H1 (cell line): ENCODE data around the gene RTTN. TPM values are rescaled to one million over a fixed set of nuclear protein-coding genes. Genes with fewer than 3 reads are reported as not detected.

Experiments
- CTCF ChIA-PET: fragments of 300-600 bp; sonication (Branson Sonifier 250); formaldehyde crosslinking; loops from one replicate; lab custom pipeline; 2021; ENCODE audit not compliant: partially characterized antibody; lab: Charles Lee
- POLR2A ChIA-PET: fragments of 300-600 bp; sonication (Branson Sonifier 250); formaldehyde crosslinking; loops from one replicate; lab custom pipeline; 2021; ENCODE audit warnings: inconsistent platforms; ENCODE audit not compliant: partially characterized antibody; lab: Charles Lee
- DNase-seq, 2 experiments: peaks; one replicate each; pipeline versions ENCODE4 v3.0.0 to v3.0.0-alpha.2; 2010 to 2022; ENCODE audit warnings: low spot score in 2 of 2, low read depth in 1 of 2, mixed read lengths in 1 of 2
- FAIRE-seq: peaks from 2 replicates; lab custom pipeline; 2011; peaks lifted over from hg19 to GRCh38; lab: Jason Lieb, UNC
- H2AFZ ChIP-seq: 2 replicates; pipeline ENCODE4 v1.8.1; 2012; ENCODE audit warnings: low read length, inconsistent platforms
- H2AK5ac ChIP-seq: 2 replicates; pipeline ENCODE4 v1.6.1; 2013; ENCODE audit warnings: low read depth, low read length
- H2BK120ac ChIP-seq: replicated peaks from 2 replicates; pipeline ENCODE3; 2013; ENCODE audit warnings: low read depth, low read length, inconsistent platforms
- H2BK12ac ChIP-seq: 2 replicates; pipeline ENCODE4 v1.6.1; 2013; ENCODE audit warnings: low read depth, low read length
- H2BK15ac ChIP-seq: 2 replicates; pipeline ENCODE4 v1.6.1; 2013; ENCODE audit warnings: low read length
- H2BK20ac ChIP-seq: 2 replicates; pipeline ENCODE4 v1.6.1; 2013; ENCODE audit warnings: low read length
- H2BK5ac ChIP-seq: 2 replicates; pipeline ENCODE4 v1.6.1; 2013; ENCODE audit warnings: low read depth, low read length
- H3K14ac ChIP-seq: 2 replicates; pipeline ENCODE4 v1.6.1; 2013; ENCODE audit warnings: inconsistent platforms; ENCODE audit not compliant: insufficient read length
- H3K18ac ChIP-seq: 2 replicates; pipeline ENCODE4 v1.6.1; 2013; ENCODE audit warnings: low read length; ENCODE audit errors: extremely low read depth
- H3K23ac ChIP-seq: 2 replicates; pipeline ENCODE4 v1.6.1; 2013; ENCODE audit warnings: inconsistent platforms; ENCODE audit not compliant: insufficient read length
- H3K23me2 ChIP-seq: 2 replicates; pipeline ENCODE4 v1.6.1; 2013; ENCODE audit warnings: low read depth, low read length
- H3K27ac ChIP-seq: 2 replicates; pipeline ENCODE4 v1.6.1; 2011; ENCODE audit warnings: low read depth, low read length, inconsistent platforms
- H3K27me3 ChIP-seq, 4 experiments: replicated peaks in 1 of 4; 1 replicate in 1 of 4; 2 replicates in 3 of 4; pipeline versions ENCODE4 v1.6.1 to v1.8.1; 2011 to 2013; ENCODE audit warnings: low read length in 3 of 4, mild to moderate bottlenecking in 3 of 4, inconsistent platforms in 2 of 4, mixed read lengths in 2 of 4, moderate library complexity in 1 of 4; ENCODE audit not compliant: control insufficient read depth in 3 of 4, insufficient read depth in 3 of 4; ENCODE audit errors: extremely low read depth in 1 of 4
- H3K36me3 ChIP-seq, 4 experiments: 2 replicates each; pipeline versions ENCODE4 v1.6.1 to v1.8.1; 2011 to 2013; ENCODE audit warnings: mild to moderate bottlenecking in 4 of 4, low read length in 3 of 4, moderate library complexity in 2 of 4, control low read depth in 1 of 4, inconsistent platforms in 1 of 4; ENCODE audit not compliant: insufficient read depth in 4 of 4, control insufficient read depth in 2 of 4
- H3K4ac ChIP-seq: replicated peaks from 2 replicates; pipeline ENCODE3; 2013; ENCODE audit warnings: low read length, low read depth, mixed read lengths, inconsistent platforms; ENCODE audit not compliant: insufficient read length
- H3K4me1 ChIP-seq, 4 experiments: replicated peaks in 1 of 4; 1 replicate in 1 of 4; 2 replicates in 3 of 4; pipeline versions ENCODE4 v1.6.1 to v1.8.1; 2011 to 2013; ENCODE audit warnings: low read length in 3 of 4, inconsistent platforms in 2 of 4, mixed read lengths in 1 of 4; ENCODE audit not compliant: insufficient read depth in 4 of 4, control insufficient read depth in 3 of 4
- H3K4me2 ChIP-seq, 2 experiments: 2 replicates each; pipeline versions ENCODE4 v1.6.1 to v1.8.1; 2011 to 2013; ENCODE audit warnings: low read depth in 2 of 2, low read length in 2 of 2, control low read depth in 1 of 2, inconsistent platforms in 1 of 2, mild to moderate bottlenecking in 1 of 2; ENCODE audit not compliant: insufficient read depth in 1 of 2
- H3K4me3 ChIP-seq, 4 experiments: fragments of 200-600, 300-600 bp in 1 of 4; sonication (generic), shearing (Covaris generic), sonication (Bioruptor Twin) in 1 of 4; 2 replicates each; pipeline versions ENCODE4 v1.5.1 to v1.8.1; 2011 to 2016; ENCODE audit warnings: low read length in 4 of 4, low read depth in 3 of 4, control low read depth in 2 of 4, inconsistent platforms in 2 of 4, mild to moderate bottlenecking in 2 of 4, mixed read lengths in 1 of 4, moderate library complexity in 1 of 4; ENCODE audit not compliant: insufficient read depth in 2 of 4; ENCODE audit errors: extremely low read depth in 1 of 4
- H3K56ac ChIP-seq: replicated peaks from 2 replicates; pipeline ENCODE3; 2013; ENCODE audit warnings: low read depth, mild to moderate bottlenecking, mixed read lengths, low read length, inconsistent platforms; ENCODE audit not compliant: insufficient read length
- H3K79me1 ChIP-seq: 2 replicates; pipeline ENCODE4 v1.6.1; 2013; ENCODE audit warnings: low read depth, low read length, control low read depth
- H3K79me2 ChIP-seq, 2 experiments: 2 replicates each; pipeline versions ENCODE4 v1.6.1 to v1.8.1; 2012 to 2013; ENCODE audit warnings: low read length in 2 of 2, mild to moderate bottlenecking in 2 of 2, inconsistent platforms in 1 of 2; ENCODE audit not compliant: insufficient read depth in 2 of 2, control insufficient read depth in 1 of 2
- H3K9ac ChIP-seq, 4 experiments: replicated peaks in 1 of 4; 1 replicate in 1 of 4; 2 replicates in 3 of 4; pipeline versions ENCODE4 v1.6.1 to v1.8.1; 2011 to 2013; ENCODE audit warnings: low read depth in 3 of 4, low read length in 3 of 4, control low read depth in 2 of 4, mild to moderate bottlenecking in 2 of 4, moderate library complexity in 2 of 4, inconsistent platforms in 1 of 4; ENCODE audit errors: extremely low read depth in 1 of 4
- H3K9me3 ChIP-seq, 2 experiments: 2 replicates each; pipeline versions ENCODE4 v1.6.1 to v1.8.1; 2012 to 2013; ENCODE audit warnings: mild to moderate bottlenecking in 2 of 2, moderate library complexity in 2 of 2, control low read depth in 1 of 2, inconsistent platforms in 1 of 2, low read depth in 1 of 2, low read length in 1 of 2, mixed read lengths in 1 of 2; ENCODE audit not compliant: insufficient read depth in 2 of 2
- H4K20me1 ChIP-seq, 2 experiments: replicated peaks in 1 of 2; 2 replicates each; pipeline versions ENCODE3 to v1.8.1; 2011 to 2013; ENCODE audit warnings: inconsistent platforms in 2 of 2, low read length in 2 of 2, mild to moderate bottlenecking in 1 of 2; ENCODE audit not compliant: insufficient read depth in 2 of 2, control insufficient read depth in 1 of 2
- H4K5ac ChIP-seq: 2 replicates; pipeline ENCODE4 v1.6.1; 2013; ENCODE audit warnings: low read length, low read depth, mixed read lengths, inconsistent platforms; ENCODE audit not compliant: insufficient read length
- H4K8ac ChIP-seq: 2 replicates; pipeline ENCODE4 v1.8.0; 2013; ENCODE audit warnings: mild to moderate bottlenecking, moderate library complexity, low read length, inconsistent platforms; ENCODE audit not compliant: insufficient read depth; ENCODE audit errors: extremely low read depth
- H4K91ac ChIP-seq: replicated peaks from 2 replicates; pipeline ENCODE3; 2013; ENCODE audit warnings: low read length, mixed read lengths, inconsistent platforms; ENCODE audit not compliant: insufficient read length
- BRCA1 ChIP-seq: IDR thresholded peaks from 2 replicates; pipeline ENCODE4 v1.6.1; 2012; ENCODE audit warnings: low read depth, low read length, improper control_type of control experiment
- CTBP2 ChIP-seq: IDR thresholded peaks from 2 replicates; pipeline ENCODE4 v1.7.0; 2011; ENCODE audit warnings: borderline replicate concordance, mild to moderate bottlenecking, moderate library complexity, mixed read lengths, low read length; ENCODE audit not compliant: insufficient read depth, insufficient read length
- GTF2F1 ChIP-seq: IDR thresholded peaks from 2 replicates; pipeline ENCODE4 v1.6.1; 2012; ENCODE audit warnings: low read depth, low read length, improper control_type of control experiment, borderline replicate concordance
- SAP30 ChIP-seq: fragments of 300-600 bp; sonication (generic); IDR thresholded peaks from 2 replicates; pipeline ENCODE4 v1.7.1; 2012; ENCODE audit warnings: low read length, moderate library complexity, mild to moderate bottlenecking, inconsistent platforms; ENCODE audit not compliant: insufficient read depth, insufficient replicate concordance
- SIN3A ChIP-seq, 2 experiments: IDR thresholded peaks in 1 of 2; conservative IDR thresholded peaks in 1 of 2; 2 replicates each; pipeline ENCODE4 v1.6.1; 2011 to 2012; ENCODE audit warnings: low read length in 2 of 2, improper control_type of control experiment in 1 of 2, low read depth in 1 of 2, mild to moderate bottlenecking in 1 of 2
- SP4 ChIP-seq: IDR thresholded peaks from 2 replicates; pipeline ENCODE4 v1.6.1; 2012; ENCODE audit warnings: low read length, inconsistent platforms
- SUZ12 ChIP-seq: fragments of 200-600 bp; sonication (generic); IDR thresholded peaks from 2 replicates; pipeline ENCODE4 v1.6.1; 2012; ENCODE audit warnings: mild to moderate bottlenecking, inconsistent platforms, low read length, moderate library complexity, mixed read lengths
- TBP ChIP-seq: IDR thresholded peaks from 2 replicates; pipeline ENCODE4 v1.6.1; 2011; ENCODE audit warnings: low read depth, low read length, improper control_type of control experiment
- WGBS, 2 experiments: shearing (Covaris generic) in 1 of 2; methylation state at CpG; one replicate each; pipeline versions ENCODE4 v1.1.6 to v1.1.7; 2013 to 2015; ENCODE audit warnings: low lambda C conversion rate in 2 of 2, mixed read lengths in 2 of 2, inconsistent platforms in 1 of 2, low coverage in 1 of 2, missing lambda C conversion rate in 1 of 2; ENCODE audit not compliant: insufficient replicate concordance in 2 of 2, insufficient coverage in 1 of 2, insufficient read length in 1 of 2; ENCODE audit errors: extremely low coverage in 1 of 2, missing lambda C conversion rate in 1 of 2; 5-methylcytosine and 5-hydroxymethylcytosine counted together
- polyA plus RNA-seq, 7 experiments: library from polyadenylated mRNA; depleted of rRNA in 3 of 7; stranded (reverse) in 5 of 7; unstranded in 2 of 7; fragments of >200 nt in 5 of 7; fragments of 200-250 nt in 2 of 7; gene quantifications; 1 replicate in 5 of 7; 2 replicates in 1 of 7; 4 replicates in 1 of 7; pipeline versions ENCODE4 v1.2.1 to v1.2.3, GENCODE V29; 2011 to 2013; ENCODE audit warnings: missing spikeins in 2 of 7, mixed read lengths in 2 of 7
- total RNA-seq: library from RNA; stranded (reverse); fragmentation: NEBNext Ultra II Directional; extraction: Animal tissue kit (Norgen Biotek cat#: 25700); gene quantifications from 2 replicates; pipeline ENCODE4 v1.2.1, GENCODE V29; 2021
- TF ChIP-seq, protein P1 (sequence below), 3 experiments: IDR thresholded peaks; 1 replicate in 2 of 3; 2 replicates in 1 of 3; pipeline versions ENCODE4 v1.5.1 to v1.6.1; 2011; ENCODE audit warnings: low read length in 3 of 3, mild to moderate bottlenecking in 3 of 3, inconsistent platforms in 2 of 3, low read depth in 1 of 3, moderate library complexity in 1 of 3; ENCODE audit not compliant: insufficient read depth in 1 of 3; ENCODE audit errors: control extremely low read depth in 1 of 3
- TF ChIP-seq, protein P2 (sequence below): IDR thresholded peaks from 2 replicates; pipeline ENCODE4 v1.6.1; 2011; ENCODE audit warnings: low read length, improper control_type of control experiment

RTTN gene
- total and polyA plus RNA-seq, 2 of the 8 experiments (the other 6 are each of a cell fraction or from before 2014, with no cell fraction given) = 9.1 to 21.4 TPM

DNA sequence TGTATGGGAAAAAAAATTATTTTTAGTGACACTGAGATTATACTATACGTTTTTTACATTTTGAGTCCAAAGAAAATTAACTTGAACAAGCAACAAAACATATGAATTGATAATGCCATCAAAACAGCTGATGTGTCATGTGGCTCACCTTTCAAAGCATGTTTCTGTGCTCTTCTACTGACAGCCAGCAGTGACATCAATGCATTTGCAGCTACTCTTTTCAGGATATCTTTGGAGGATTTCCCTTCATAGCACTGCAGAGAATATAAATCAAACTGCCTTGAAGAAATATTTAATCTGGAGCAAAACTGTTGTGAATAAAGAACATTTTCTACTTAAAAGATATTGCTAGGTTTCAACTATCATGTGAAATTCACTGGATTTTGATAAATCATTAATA is 174.8 kb downstream of the RTTN start:
- Histone ChIP-seq H3K4me3 (no peak overlapping the region), H3K36me3 (no peaks in the 10 kb centered on the region; a peak in 1 of 8 replicates), H2AFZ (no peak overlapping the region), H2BK120ac (no peak overlapping the region), H4K5ac (no peak overlapping the region), H3K23ac (no peak overlapping the region), H2BK12ac (no peak overlapping the region), H2BK20ac (no peak overlapping the region), H3K79me2 (no peaks in the 10 kb centered on the region), H3K9ac (no peak overlapping the region), H4K20me1 (peaks cover 0 to 1% of the 10 kb centered on the region in 2 experiments), H4K91ac (no peak overlapping the region), H3K27me3 (no peaks in the 10 kb centered on the region), H3K79me1 (no peaks in the 10 kb centered on the region), H3K4ac (no peak overlapping the region), H3K18ac (no peak overlapping the region), H4K8ac (no peak overlapping the region), H3K9me3 (no peaks in the 10 kb centered on the region), H3K4me2 (no peak overlapping the region), H2BK5ac (no peak overlapping the region), H3K27ac (no peak overlapping the region), H3K23me2 (no peaks in the 10 kb centered on the region), H2AK5ac (no peak overlapping the region), H2BK15ac (no peak overlapping the region), H3K14ac (no peak overlapping the region), H3K4me1 (no peaks in the 10 kb centered on the region), H3K56ac (no peak overlapping the region)
- FAIRE-seq (no peak), DNase-seq (no peak)
- CTCF ChIA-PET = interaction anchor here (1.2 kb wide), 1 partner anchor 63 kb away, joined by 4 read pairs; no protein-coding TSS in a partner anchor
- POLR2A ChIA-PET = no interaction called here
- WGBS, 2 experiments = 89% methylated on average over 1 of the region's 1 CpG; no CpG with 5 or more reads in 1 of the 2 experiments
- TF ChIP-seq SUZ12 = no peak
- TF ChIP-seq GTF2F1 = no peak
- no peak for TF ChIP-seq CTBP2
- TF ChIP-seq, protein P1, sequence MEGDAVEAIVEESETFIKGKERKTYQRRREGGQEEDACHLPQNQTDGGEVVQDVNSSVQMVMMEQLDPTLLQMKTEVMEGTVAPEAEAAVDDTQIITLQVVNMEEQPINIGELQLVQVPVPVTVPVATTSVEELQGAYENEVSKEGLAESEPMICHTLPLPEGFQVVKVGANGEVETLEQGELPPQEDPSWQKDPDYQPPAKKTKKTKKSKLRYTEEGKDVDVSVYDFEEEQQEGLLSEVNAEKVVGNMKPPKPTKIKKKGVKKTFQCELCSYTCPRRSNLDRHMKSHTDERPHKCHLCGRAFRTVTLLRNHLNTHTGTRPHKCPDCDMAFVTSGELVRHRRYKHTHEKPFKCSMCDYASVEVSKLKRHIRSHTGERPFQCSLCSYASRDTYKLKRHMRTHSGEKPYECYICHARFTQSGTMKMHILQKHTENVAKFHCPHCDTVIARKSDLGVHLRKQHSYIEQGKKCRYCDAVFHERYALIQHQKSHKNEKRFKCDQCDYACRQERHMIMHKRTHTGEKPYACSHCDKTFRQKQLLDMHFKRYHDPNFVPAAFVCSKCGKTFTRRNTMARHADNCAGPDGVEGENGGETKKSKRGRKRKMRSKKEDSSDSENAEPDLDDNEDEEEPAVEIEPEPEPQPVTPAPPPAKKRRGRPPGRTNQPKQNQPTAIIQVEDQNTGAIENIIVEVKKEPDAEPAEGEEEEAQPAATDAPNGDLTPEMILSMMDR (IDR thresholded peaks at IDR 0.05; ENCODE audit: control extremely low read depth in 1 of 3, insufficient read depth in 1 of 3, low read depth in 1 of 3, low read length in 3 of 3) = no peak
- no peak for TF ChIP-seq BRCA1
- no peak for TF ChIP-seq SIN3A (conservative IDR thresholded peaks at IDR 0.05 in 1 of 2, IDR thresholded peaks at IDR 0.05 in 1 of 2; ENCODE audit: low read depth in 1 of 2, low read length in 2 of 2)
- TF ChIP-seq TBP = no peak
- TF ChIP-seq SP4 = no peak
- TF ChIP-seq, protein P2, sequence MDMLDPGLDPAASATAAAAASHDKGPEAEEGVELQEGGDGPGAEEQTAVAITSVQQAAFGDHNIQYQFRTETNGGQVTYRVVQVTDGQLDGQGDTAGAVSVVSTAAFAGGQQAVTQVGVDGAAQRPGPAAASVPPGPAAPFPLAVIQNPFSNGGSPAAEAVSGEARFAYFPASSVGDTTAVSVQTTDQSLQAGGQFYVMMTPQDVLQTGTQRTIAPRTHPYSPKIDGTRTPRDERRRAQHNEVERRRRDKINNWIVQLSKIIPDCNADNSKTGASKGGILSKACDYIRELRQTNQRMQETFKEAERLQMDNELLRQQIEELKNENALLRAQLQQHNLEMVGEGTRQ = no peak
- TF ChIP-seq SAP30 = no peak
